Measurements from ENCODE around the gene SH3PXD2B. TPM values are rescaled to one million over a fixed set of nuclear protein-coding genes. Genes with fewer than 3 reads are reported as not detected.
A peak's percentile ranks its signal among the peaks of the same experiment; 100 is the strongest.

Gene SH3PXD2B
- total and polyA plus RNA-seq, 2 of the 13 experiments (the other 11 are each of a cell fraction or from before 2014, with no cell fraction given): 3.4 to 4.6 TPM

- 0 out of 2 replicates have a peak, but pooled peaks have one; percentile 46 for TF ChIP-seq ZNF788 (CRISPR knock-in tag; IDR thresholded peaks at IDR 0.05; ENCODE audit: borderline replicate concordance)
- 0 out of 2 replicates have a peak, but pooled peaks have one; percentile 2 for TF ChIP-seq RARA (CRISPR knock-in tag; IDR thresholded peaks at IDR 0.05)
- no peak for TF ChIP-seq KDM5A (IDR thresholded peaks at IDR 0.05; ENCODE audit: borderline replicate concordance, low read length)
- TF ChIP-seq MLLT10 (CRISPR knock-in tag; IDR thresholded peaks at IDR 0.05): no peak
- TF ChIP-seq BCL3 (CRISPR knock-in tag; IDR thresholded peaks at IDR 0.05): no peak
- peak; percentile 50 for TF ChIP-seq ZFY (CRISPR knock-in tag; IDR thresholded peaks at IDR 0.05)
- TF ChIP-seq SALL1 (CRISPR knock-in tag; IDR thresholded peaks at IDR 0.05): peak; percentile 34; the same call in 1 of the 2 replicates
- no peak for TF ChIP-seq ZNF225 (CRISPR knock-in tag; IDR thresholded peaks at IDR 0.05)
- no peak for TF ChIP-seq ZBTB38 (CRISPR knock-in tag; IDR thresholded peaks at IDR 0.05)
- TF ChIP-seq HOMEZ (CRISPR knock-in tag; IDR thresholded peaks at IDR 0.05; ENCODE audit: low read depth): 0 out of 2 replicates have a peak, but pooled peaks have one; percentile 18
- TF ChIP-seq DNMT1 (CRISPR knock-in tag; IDR thresholded peaks at IDR 0.05): no peak
- no peak for TF ChIP-seq HNRNPK (IDR thresholded peaks at IDR 0.05; ENCODE audit: low read depth, low read length, poor library complexity, severe bottlenecking)
- TF ChIP-seq HNRNPLL (IDR thresholded peaks at IDR 0.05; ENCODE audit: low read depth, low read length, poor library complexity, severe bottlenecking): peak; percentile 1
- TF ChIP-seq ZNF430 (CRISPR knock-in tag; IDR thresholded peaks at IDR 0.05): no peak
- no peak for TF ChIP-seq SKIL (CRISPR knock-in tag; IDR thresholded peaks at IDR 0.05; ENCODE audit: borderline replicate concordance)
- TF ChIP-seq ZNF7 (CRISPR knock-in tag; IDR thresholded peaks at IDR 0.05): no peak
- TF ChIP-seq HDAC2 (CRISPR knock-in tag; IDR thresholded peaks at IDR 0.05): peak; percentile 24; the same call in 1 of the 2 replicates
- TF ChIP-seq TEF (CRISPR knock-in tag; IDR thresholded peaks at IDR 0.05): no peak
- TF ChIP-seq ZBTB37 (CRISPR knock-in tag; IDR thresholded peaks at IDR 0.05): no peak
- no peak for TF ChIP-seq ZBTB2 (CRISPR knock-in tag; IDR thresholded peaks at IDR 0.05; ENCODE audit: low read depth)
- TF ChIP-seq SIN3A (IDR thresholded peaks at IDR 0.05; ENCODE audit: borderline replicate concordance, low read depth, low read length): no peak
These were observed 929 bp downstream of the SH3PXD2B start (continued) for GRCh38 chr5:172453206-172453985.
